CMK (cell line): ENCODE results near the gene WHRN.

Experiments
- DNase-seq: peaks from one replicate; pipeline ENCODE4 v3.0.0-alpha.2; 2010; ENCODE audit warnings: low read depth

WHRN gene

GRCh38 chr9:114471157-114471556 lies 34.1 kb downstream of the WHRN start:
- DNase-seq = no peak

- no peak for DNase-seq
These were observed 34.7 kb downstream of the WHRN start for GRCh38 chr9:114470581-114470980.

- no peak for DNase-seq
These were observed 35.2 kb downstream of the WHRN start for GRCh38 chr9:114470121-114470520.

GRCh38 chr9:114469091-114469853 lies 36.0 kb downstream of the WHRN start:
- no peak for DNase-seq

GRCh38 chr9:114467910-114468309 lies 37.4 kb downstream of the WHRN start:
- no peak for DNase-seq

- no peak for DNase-seq
These were observed 38.0 kb downstream of the WHRN start for GRCh38 chr9:114467226-114467750.

GRCh38 chr9:114465906-114466900 lies 39.1 kb downstream of the WHRN start:
- no peak for DNase-seq

- DNase-seq = no peak
These were observed 39.9 kb downstream of the WHRN start for GRCh38 chr9:114465417-114465816.

- no peak for DNase-seq
These were observed 40.8 kb downstream of the WHRN start for GRCh38 chr9:114464281-114465051.

GRCh38 chr9:114462791-114463190 lies 42.5 kb downstream of the WHRN start:
- no peak for DNase-seq

- no peak for DNase-seq
These were observed 43.8 kb downstream of the WHRN start for GRCh38 chr9:114461468-114461867.

GRCh38 chr9:114460513-114461199 lies 44.6 kb downstream of the WHRN start:
- DNase-seq = no peak

GRCh38 chr9:114459464-114459863 lies 45.8 kb downstream of the WHRN start:
- no peak for DNase-seq

- DNase-seq = no peak
These were observed 48.3 kb downstream of the WHRN start for GRCh38 chr9:114456929-114457328.

- DNase-seq = no peak
These were observed 50.6 kb downstream of the WHRN start for GRCh38 chr9:114454652-114455051.

- DNase-seq = no peak
These were observed 52.8 kb downstream of the WHRN start for GRCh38 chr9:114452219-114453165.

- no peak for DNase-seq
These were observed 53.6 kb downstream of the WHRN start for GRCh38 chr9:114451707-114452031.

GRCh38 chr9:114450833-114451706 lies 54.2 kb downstream of the WHRN start:
- DNase-seq = no peak

- no peak for DNase-seq
These were observed 55.1 kb downstream of the WHRN start for GRCh38 chr9:114450181-114450580.
